ENCODE measurements around the gene PHYKPL. TPM values are rescaled to one million over a fixed set of nuclear protein-coding genes. Genes with fewer than 3 reads are reported as not detected.

The PHYKPL gene
- total and polyA plus RNA-seq, 2 of the 4 experiments (the other 2 are of a cell fraction): 10.0 to 24.5 TPM

DNA sequence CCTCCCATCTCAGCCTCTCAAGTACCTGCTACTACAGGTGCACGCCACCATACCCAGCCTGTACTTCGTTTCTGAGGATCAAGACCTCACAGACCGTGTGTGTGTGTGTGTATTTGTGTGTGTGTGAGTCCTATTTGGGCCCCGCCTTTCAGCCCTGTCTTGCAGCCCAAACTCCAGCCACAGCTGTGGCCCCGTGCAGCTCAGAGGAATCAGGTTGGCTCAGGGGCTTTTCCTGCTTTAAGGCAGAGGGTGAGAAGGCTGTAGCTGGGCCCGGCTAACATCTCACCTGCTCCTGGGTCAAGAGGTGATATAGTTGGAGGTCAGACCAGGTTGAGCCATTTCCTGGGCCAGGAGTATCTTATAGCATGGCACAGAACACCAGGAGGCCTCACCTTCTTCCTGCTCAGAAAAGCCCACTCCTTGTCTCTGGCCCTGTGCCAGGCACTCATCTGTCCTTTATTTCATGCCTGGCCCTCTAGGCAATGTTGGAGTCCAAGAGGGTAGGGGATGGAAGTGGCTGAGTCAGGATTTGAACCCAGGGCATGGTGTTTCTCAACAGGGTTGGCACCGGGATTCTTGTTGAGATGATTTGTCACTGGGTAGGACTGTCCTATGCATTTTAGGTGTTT, 1.6 kb upstream of the PHYKPL start:
- H4K5ac ChIP-seq (ENCODE audit: low read depth, low read length): no peak overlapping the region
- WGBS, 2 experiments (ENCODE audit: extremely low coverage in 2 of 2, insufficient read length in 1 of 2): 100% methylated on average over 1 of the region's 7 CpGs; no CpG with 5 or more reads in 1 of the 2 experiments
- TF ChIP-seq BHLHE40 (IDR thresholded peaks at IDR 0.05; ENCODE audit: low read depth, low read length) (no peak), MAFK (IDR thresholded peaks at IDR 0.05; ENCODE audit: low read depth, low read length) (no peak), POLR2A (IDR thresholded peaks at IDR 0.05; ENCODE audit: low read depth, low read length) (no peak), MXI1 (IDR thresholded peaks at IDR 0.05; ENCODE audit: borderline replicate concordance, low read depth, low read length) (no peak), CEBPB (IDR thresholded peaks at IDR 0.05; ENCODE audit: low read depth, low read length) (no peak), CHD1 (IDR thresholded peaks at IDR 0.05; ENCODE audit: low read depth, low read length) (no peak), RCOR1 (IDR thresholded peaks at IDR 0.05; ENCODE audit: insufficient replicate concordance, low read length) (no peak), RAD21 (IDR thresholded peaks at IDR 0.05; ENCODE audit: low read length) (no peak), MAZ (IDR thresholded peaks at IDR 0.05; ENCODE audit: borderline replicate concordance, low read depth, low read length) (no peak), SMC3 (IDR thresholded peaks at IDR 0.05; ENCODE audit: low read depth, low read length) (no peak), NFE2L2 (IDR thresholded peaks at IDR 0.05; ENCODE audit: low read depth, low read length) (no peak), RFX5 (IDR thresholded peaks at IDR 0.05; ENCODE audit: low read depth, low read length) (no peak), FOS (IDR thresholded peaks at IDR 0.05; ENCODE audit: low read depth, low read length) (no peak)
- TF ChIP-seq, protein P1, sequence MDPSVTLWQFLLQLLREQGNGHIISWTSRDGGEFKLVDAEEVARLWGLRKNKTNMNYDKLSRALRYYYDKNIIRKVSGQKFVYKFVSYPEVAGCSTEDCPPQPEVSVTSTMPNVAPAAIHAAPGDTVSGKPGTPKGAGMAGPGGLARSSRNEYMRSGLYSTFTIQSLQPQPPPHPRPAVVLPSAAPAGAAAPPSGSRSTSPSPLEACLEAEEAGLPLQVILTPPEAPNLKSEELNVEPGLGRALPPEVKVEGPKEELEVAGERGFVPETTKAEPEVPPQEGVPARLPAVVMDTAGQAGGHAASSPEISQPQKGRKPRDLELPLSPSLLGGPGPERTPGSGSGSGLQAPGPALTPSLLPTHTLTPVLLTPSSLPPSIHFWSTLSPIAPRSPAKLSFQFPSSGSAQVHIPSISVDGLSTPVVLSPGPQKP (IDR thresholded peaks at IDR 0.05; ENCODE audit: borderline replicate concordance, low read depth, low read length): no peak
- TF ChIP-seq, protein P2, sequence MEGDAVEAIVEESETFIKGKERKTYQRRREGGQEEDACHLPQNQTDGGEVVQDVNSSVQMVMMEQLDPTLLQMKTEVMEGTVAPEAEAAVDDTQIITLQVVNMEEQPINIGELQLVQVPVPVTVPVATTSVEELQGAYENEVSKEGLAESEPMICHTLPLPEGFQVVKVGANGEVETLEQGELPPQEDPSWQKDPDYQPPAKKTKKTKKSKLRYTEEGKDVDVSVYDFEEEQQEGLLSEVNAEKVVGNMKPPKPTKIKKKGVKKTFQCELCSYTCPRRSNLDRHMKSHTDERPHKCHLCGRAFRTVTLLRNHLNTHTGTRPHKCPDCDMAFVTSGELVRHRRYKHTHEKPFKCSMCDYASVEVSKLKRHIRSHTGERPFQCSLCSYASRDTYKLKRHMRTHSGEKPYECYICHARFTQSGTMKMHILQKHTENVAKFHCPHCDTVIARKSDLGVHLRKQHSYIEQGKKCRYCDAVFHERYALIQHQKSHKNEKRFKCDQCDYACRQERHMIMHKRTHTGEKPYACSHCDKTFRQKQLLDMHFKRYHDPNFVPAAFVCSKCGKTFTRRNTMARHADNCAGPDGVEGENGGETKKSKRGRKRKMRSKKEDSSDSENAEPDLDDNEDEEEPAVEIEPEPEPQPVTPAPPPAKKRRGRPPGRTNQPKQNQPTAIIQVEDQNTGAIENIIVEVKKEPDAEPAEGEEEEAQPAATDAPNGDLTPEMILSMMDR (conservative IDR thresholded peaks at IDR 0.05; ENCODE audit: low read depth, low read length): no peak
- TF ChIP-seq, protein P3, sequence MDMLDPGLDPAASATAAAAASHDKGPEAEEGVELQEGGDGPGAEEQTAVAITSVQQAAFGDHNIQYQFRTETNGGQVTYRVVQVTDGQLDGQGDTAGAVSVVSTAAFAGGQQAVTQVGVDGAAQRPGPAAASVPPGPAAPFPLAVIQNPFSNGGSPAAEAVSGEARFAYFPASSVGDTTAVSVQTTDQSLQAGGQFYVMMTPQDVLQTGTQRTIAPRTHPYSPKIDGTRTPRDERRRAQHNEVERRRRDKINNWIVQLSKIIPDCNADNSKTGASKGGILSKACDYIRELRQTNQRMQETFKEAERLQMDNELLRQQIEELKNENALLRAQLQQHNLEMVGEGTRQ (IDR thresholded peaks at IDR 0.05; ENCODE audit: low read depth, low read length): no peak
- in situ Hi-C loops (cut with MboI; ENCODE audit: low sequenced_read_pairs) (no loop called here), intact Hi-C loops (cut with micrococcal nuclease) (loop anchor here (5.0 kb wide), 1 partner anchor 393 kb away; the partner anchor contains the start of gene CLK4), dilution Hi-C loops (cut with HindIII; ENCODE audit: low sequenced_read_pairs, unreplicated experiment) (no loop called here)
- H3K9me3 ChIP-seq (ENCODE audit: control insufficient read depth, insufficient read depth, low read length): no peaks in the 10 kb centered on the region
- peaks cover 20% of the 10 kb centered on the region for H3K9me1 ChIP-seq (ENCODE audit: insufficient read depth, low read length)
- H2AFZ ChIP-seq (replicated peaks; ENCODE audit: low read length, poor library complexity): no peak overlapping the region
- no TSS peak for BruUV-seq (replicated peaks)
- H2BK120ac ChIP-seq (ENCODE audit: low read depth, low read length): no peak overlapping the region
- no peak overlapping the region for H3K23ac ChIP-seq (ENCODE audit: low read depth, low read length)
- H4K20me1 ChIP-seq (ENCODE audit: insufficient read depth, low read length): peaks cover 6% of the 10 kb centered on the region; the same call in 1 of the 2 replicates
- H2AK9ac ChIP-seq (replicated peaks; ENCODE audit: low read depth, low read length, poor library complexity): no peak overlapping the region
- H3K4me1 ChIP-seq (ENCODE audit: control insufficient read depth, insufficient read depth, low read length): peaks cover 9% of the 10 kb centered on the region
- H2AK5ac ChIP-seq (ENCODE audit: low read depth, low read length): no peak overlapping the region
- H3K36me3 ChIP-seq (ENCODE audit: control insufficient read depth, insufficient read depth, low read length): peaks cover 11% of the 10 kb centered on the region
- H3K18ac ChIP-seq (ENCODE audit: low read depth, low read length): no peak overlapping the region
- H2BK20ac ChIP-seq (ENCODE audit: low read depth, low read length): no peak overlapping the region
- DNase-seq: no peak
- no peaks in the 10 kb centered on the region for H3K27me3 ChIP-seq (ENCODE audit: control insufficient read depth, insufficient read depth, low read length)
- no peak overlapping the region for H3K56ac ChIP-seq (ENCODE audit: extremely low read depth, insufficient read depth, low read length)
- no peak overlapping the region for H3K27ac ChIP-seq (ENCODE audit: insufficient read depth, low read length)
- no peak for ATAC-seq (ENCODE audit: low read depth)
- no peak overlapping the region for H4K8ac ChIP-seq (ENCODE audit: low read depth in 2 of 2, low read length in 2 of 2)
- no peak overlapping the region for H2BK5ac ChIP-seq (ENCODE audit: low read depth, low read length, poor library complexity, severe bottlenecking)
- no peak overlapping the region for H4K91ac ChIP-seq (ENCODE audit: insufficient read depth, low read depth, low read length)
- no peak overlapping the region for H3K4me2 ChIP-seq (ENCODE audit: low read depth, low read length)
- no peak overlapping the region for H3K4ac ChIP-seq (ENCODE audit: low read depth, low read length)
- H2BK15ac ChIP-seq (ENCODE audit: low read depth, low read length): no peak overlapping the region
- peaks cover 21 to 28% of the 10 kb centered on the region in 2 experiments for H3K79me1 ChIP-seq (ENCODE audit: low read depth in 1 of 2, low read length in 2 of 2)
- POLR2A ChIA-PET (ENCODE audit: unreplicated experiment): no interaction called here
- H3K9ac ChIP-seq (ENCODE audit: low read depth, low read length): no peak overlapping the region
- no peak overlapping the region for H3K4me3 ChIP-seq (ENCODE audit: insufficient read depth, low read depth, low read length)
- CTCF ChIA-PET: no interaction called here
- H3K14ac ChIP-seq (replicated peaks; ENCODE audit: low read depth, low read length): no peak overlapping the region

All from IMR-90 (cell line).